ENCODE data around the gene CT47B1. TPM values are rescaled to one million over a fixed set of nuclear protein-coding genes. Genes with fewer than 3 reads are reported as not detected.

CT47B1 gene
- total and polyA plus RNA-seq, 2 of the 13 experiments (the other 11 are each of a cell fraction or from before 2014, with no cell fraction given): not detected

DNA sequence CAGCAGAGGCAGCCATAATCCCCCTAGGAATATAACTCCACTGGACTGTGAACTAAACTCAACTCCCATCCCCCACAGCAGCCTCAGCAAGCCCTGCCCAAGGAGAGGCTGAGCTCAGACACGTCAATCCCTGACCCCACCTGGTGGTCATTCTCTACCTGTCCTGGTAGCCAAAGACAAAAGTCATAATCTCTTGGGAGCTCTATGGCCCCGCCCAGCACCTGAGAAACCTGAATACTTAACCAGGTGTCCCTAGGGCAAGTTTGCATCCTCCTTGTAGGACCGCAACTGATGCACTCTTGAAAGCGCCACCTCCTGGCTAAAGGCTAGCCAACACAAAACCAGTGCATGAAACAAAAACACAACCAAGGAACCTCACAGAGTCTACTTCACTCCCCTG lies 18.4 kb downstream of the CT47B1 start:
- TF ChIP-seq ZC3H13 (CRISPR knock-in tag; IDR thresholded peaks at IDR 0.05) (no peak), ZNF615 (CRISPR knock-in tag; IDR thresholded peaks at IDR 0.05; ENCODE audit: borderline replicate concordance) (no peak), ZNF180 (CRISPR knock-in tag; IDR thresholded peaks at IDR 0.05; ENCODE audit: borderline replicate concordance, low read depth) (no peak), ZNF749 (CRISPR knock-in tag; IDR thresholded peaks at IDR 0.05; ENCODE audit: borderline replicate concordance) (no peak), ZNF792 (CRISPR knock-in tag; IDR thresholded peaks at IDR 0.05) (no peak), IKZF5 (CRISPR knock-in tag; IDR thresholded peaks at IDR 0.05) (no peak), RFX1 (IDR thresholded peaks at IDR 0.05) (no peak), HBP1 (CRISPR knock-in tag; IDR thresholded peaks at IDR 0.05; ENCODE audit: low read depth) (no peak), ZBTB1 (CRISPR knock-in tag; IDR thresholded peaks at IDR 0.05; ENCODE audit: borderline replicate concordance) (no peak), GABPB1 (CRISPR knock-in tag; IDR thresholded peaks at IDR 0.05) (no peak), ZNF570 (CRISPR knock-in tag; IDR thresholded peaks at IDR 0.05; ENCODE audit: borderline replicate concordance) (no peak)
- TF ChIP-seq, protein P1, sequence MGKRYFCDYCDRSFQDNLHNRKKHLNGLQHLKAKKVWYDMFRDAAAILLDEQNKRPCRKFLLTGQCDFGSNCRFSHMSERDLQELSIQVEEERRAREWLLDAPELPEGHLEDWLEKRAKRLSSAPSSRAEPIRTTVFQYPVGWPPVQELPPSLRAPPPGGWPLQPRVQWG (CRISPR knock-in tag; IDR thresholded peaks at IDR 0.05; ENCODE audit: borderline replicate concordance, low read depth): no peak
- TF ChIP-seq, protein P2, sequence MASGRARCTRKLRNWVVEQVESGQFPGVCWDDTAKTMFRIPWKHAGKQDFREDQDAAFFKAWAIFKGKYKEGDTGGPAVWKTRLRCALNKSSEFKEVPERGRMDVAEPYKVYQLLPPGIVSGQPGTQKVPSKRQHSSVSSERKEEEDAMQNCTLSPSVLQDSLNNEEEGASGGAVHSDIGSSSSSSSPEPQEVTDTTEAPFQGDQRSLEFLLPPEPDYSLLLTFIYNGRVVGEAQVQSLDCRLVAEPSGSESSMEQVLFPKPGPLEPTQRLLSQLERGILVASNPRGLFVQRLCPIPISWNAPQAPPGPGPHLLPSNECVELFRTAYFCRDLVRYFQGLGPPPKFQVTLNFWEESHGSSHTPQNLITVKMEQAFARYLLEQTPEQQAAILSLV (CRISPR knock-in tag; IDR thresholded peaks at IDR 0.05; ENCODE audit: borderline replicate concordance): no peak
- H2AFZ ChIP-seq (ENCODE audit: low read length): no peak overlapping the region
- CTCF ChIA-PET (ENCODE audit: low intra/inter-chr PET ratio, low total read pairs): no interaction called here
- no peak overlapping the region for H3K27ac ChIP-seq (ENCODE audit: extremely low read length, insufficient read depth, low read length)
- DNase-seq (ENCODE audit: low spot score) (no peak), FAIRE-seq (no peak), ATAC-seq (no peak)
- H3K9ac ChIP-seq (ENCODE audit: insufficient read depth, low read depth, low read length): no peak overlapping the region
- no TSS peak for BruUV-seq (replicated peaks)
- no peak overlapping the region for H3K4me3 ChIP-seq (replicated peaks in 1 of 3; ENCODE audit: insufficient read depth in 1 of 3, low read depth in 2 of 3, low read length in 3 of 3)
- in situ Hi-C loops (cut with HindIII; ENCODE audit: extremely low pct_ligation_motif_present, low pct_unique_long_range_greater_than_20kb) (no loop called here), intact Hi-C loops (cut with micrococcal nuclease; ENCODE audit: unreplicated experiment) (no loop called here)
- H3K9me3 ChIP-seq (ENCODE audit: low read length): no peaks in the 10 kb centered on the region
- H3K4me2 ChIP-seq (ENCODE audit: low read depth, low read length): no peak overlapping the region
- WGBS (ENCODE audit: low lambda C conversion rate): no CpG with 5 or more reads among the region's 4 CpGs
- POLR2A ChIA-PET: no interaction called here
- H3K36me3 ChIP-seq (replicated peaks in 1 of 2; ENCODE audit: control insufficient read depth in 1 of 2, insufficient read depth in 2 of 2, low read length in 2 of 2): no peaks in the 10 kb centered on the region
- H3K4me1 ChIP-seq (ENCODE audit: insufficient read depth, low read length): no peaks in the 10 kb centered on the region
- H3K27me3 ChIP-seq (ENCODE audit: control insufficient read depth in 1 of 2, insufficient read depth in 2 of 2, low read length in 2 of 2): no peaks in the 10 kb centered on the region
- no peaks in the 10 kb centered on the region for H3K79me2 ChIP-seq (ENCODE audit: insufficient read depth, low read length)
- no peaks in the 10 kb centered on the region for H4K20me1 ChIP-seq (ENCODE audit: insufficient read depth, low read length)

All from HepG2 (cell line).